HG02870 (cell line): ENCODE results near the gene FYCO1.

ENCODE experiments used
- ATAC-seq: cut with Tn5 transposase; IDR thresholded peaks from one replicate; pipeline ENCODE4 v1.9.1; 2021; ENCODE audit warnings: mild to moderate bottlenecking, moderate library complexity; ENCODE audit not compliant: unreplicated experiment

Gene FYCO1

DNA sequence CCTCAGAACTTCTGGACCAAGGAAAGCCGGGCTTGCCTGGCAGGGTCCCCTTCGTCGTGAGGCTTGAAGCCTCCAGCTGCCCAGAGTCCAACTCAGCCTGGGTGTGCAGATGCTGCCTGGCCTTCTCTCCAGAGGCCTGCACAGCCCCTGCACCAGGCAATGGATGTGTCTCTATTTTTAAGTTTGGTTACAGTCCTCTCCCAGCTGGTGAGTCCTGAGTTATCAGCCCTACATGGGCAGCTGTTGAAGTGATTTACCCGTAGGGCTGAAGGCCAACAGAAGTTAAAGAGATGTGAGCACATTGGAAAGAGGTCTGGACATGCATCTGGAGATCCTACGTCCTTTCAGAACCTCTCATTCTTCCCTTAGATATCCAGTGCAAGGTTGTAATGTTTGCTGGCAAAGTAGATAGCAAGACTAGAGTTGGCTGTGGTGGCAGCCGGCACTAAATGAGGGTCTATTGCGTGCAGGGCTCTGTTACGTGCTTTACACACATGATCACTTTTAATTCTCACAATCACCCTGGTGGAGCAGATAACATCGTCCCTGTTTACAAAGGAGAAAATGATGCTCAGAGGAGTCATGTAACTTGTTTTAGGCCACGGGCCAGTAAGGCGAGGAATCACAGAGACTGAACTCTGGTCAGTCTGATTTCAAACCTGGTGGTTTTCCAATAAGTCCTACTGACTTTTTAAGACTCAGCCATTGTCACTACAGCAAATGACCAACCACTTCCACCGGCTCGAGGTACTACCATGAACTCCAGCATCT lies 9.9 kb downstream of the FYCO1 start:
- no peak for ATAC-seq

DNA sequence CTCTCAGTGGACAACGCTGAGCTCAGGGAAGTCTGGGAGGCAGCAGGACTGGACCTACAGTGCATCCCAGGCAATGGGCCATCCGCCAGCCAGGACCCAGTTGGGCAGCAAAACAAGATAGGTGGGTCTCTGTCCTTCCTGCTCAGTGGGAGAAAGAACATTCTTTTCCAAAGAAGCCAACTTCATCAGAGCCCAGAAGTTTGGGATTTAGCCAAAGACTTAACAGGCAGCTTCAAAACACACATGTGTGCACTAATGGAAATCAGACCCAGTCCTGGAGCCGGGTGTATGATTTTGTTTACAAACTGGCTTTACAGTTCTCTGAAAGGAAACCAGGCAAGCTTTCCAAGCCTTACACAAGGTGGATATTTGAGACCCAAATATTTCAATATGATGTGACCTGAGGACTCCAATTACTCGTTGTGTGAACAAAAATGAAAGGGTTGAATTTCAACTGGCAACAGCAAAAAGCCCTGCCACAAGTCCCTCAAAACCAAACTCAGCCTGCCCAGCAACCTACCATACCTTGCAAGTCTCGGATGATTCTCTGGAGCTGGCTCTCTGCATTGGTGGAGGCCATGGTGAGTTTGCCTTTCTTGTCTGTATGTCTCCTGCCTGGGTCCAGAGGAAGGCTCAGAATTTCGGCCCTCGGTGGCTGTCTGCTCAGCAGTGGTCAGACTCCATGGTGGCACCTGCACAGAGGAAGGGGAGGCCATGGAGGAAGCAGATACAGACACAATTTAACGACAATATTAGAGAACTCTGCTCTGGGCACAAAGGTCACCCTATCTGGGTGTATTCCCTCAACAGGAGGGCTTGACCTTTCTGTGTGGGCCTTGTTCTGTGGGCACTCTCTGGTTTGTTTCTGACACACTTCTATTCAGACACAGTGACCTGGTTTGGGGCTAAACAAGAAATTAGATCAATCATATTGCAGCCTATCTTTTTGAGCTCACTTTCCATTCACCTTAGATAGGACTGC lies 11.0 kb downstream of the FYCO1 start:
- no peak for ATAC-seq

DNA sequence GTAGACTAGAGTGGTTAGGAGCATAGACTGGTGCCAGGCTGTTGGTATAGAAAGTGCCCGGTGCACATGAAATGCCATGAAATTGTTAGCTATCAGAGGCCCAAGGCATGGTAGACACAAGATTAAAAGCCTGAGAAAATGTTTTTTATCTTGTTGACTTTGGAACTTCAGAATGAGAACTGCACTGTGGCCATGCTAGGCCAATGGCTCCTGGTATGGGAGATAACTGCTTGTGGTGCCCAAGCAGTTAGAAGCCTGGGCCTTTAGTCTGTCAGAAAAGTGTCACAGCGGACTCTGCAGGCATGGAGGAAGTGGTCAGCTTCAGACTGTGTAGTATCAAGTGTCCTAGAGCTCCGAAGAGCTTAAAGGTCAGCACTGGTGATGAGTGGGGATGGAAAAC lies 11.9 kb downstream of the FYCO1 start:
- no peak for ATAC-seq

DNA sequence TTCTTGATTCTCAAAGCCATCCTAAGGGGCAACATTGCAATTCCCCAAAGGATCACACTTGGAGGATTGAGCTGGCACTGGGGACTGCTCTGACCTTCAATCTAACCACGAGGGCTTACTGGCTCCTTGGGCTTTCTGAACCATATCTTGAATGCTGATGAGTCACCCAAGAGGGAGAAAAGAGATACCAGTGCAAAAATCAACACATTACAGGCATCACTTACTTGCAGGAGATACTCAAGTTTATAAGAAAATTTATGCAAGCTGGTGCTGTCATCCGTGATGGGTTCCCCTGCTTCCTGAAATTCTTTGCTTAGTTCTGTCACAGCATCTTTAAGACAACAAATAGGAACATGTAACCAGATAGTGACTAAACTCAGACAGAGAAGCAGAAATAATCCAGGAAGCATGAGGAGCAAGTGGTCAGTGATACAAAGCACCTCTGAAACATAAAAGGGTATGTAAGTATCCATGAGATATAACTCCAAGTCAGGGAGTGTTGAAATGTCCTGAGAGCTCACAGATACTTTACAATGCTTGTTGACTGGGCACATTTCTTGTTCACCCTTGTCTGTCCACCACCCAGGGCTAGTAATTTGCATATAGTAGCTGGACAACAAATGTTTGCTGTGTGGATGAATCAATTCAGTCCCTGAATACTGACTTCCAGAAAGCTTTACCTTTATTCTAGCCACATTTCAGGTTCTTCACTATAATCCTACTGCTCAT lies 14.1 kb downstream of the FYCO1 start:
- no peak for ATAC-seq

DNA sequence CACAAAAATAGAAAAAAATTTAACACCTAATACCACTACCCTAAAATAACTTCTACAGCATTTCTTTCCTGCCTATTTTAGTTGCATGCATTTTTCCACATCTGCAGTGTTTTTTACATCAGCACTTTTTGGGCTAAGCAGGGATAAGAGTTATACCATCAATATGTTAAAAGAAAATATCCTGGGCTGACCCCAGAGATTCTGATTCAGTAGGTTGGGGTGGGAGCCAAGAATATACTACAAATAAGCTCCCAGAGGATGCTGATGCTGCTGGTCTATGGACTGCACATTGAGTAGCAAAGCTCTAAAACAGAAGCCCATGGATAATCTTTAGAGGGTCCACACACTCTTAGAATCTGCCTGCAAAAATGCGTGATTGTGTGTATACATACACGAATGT lies 14.8 kb downstream of the FYCO1 start:
- no peak for ATAC-seq

DNA sequence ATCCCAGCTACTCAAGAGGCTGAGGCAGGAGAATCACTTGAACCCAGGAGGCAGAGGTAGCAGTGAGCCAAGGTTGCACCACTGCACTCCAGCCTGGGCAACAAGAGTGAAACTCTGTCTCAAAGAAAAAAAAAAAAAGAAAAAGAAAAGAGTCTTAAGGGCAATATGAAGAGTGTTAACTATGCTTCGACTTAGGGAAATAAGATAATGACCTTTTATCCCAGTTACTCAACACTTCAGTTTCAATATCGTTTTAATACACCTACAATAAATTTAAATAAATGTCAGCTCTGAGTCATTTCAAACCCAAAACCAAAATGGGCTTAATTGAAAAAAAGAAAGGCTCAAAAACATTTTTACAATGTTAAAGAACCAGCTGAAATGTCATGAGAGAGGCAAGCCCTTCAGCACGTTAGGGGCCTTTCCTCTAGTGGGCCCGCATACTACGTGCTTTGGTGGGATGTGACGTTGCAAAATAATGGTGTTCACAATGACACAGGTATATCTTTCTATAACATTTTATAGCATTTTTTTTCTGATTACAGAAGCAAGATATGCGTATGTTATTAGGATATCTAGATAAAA lies 15.3 kb downstream of the FYCO1 start:
- ATAC-seq: no peak

DNA sequence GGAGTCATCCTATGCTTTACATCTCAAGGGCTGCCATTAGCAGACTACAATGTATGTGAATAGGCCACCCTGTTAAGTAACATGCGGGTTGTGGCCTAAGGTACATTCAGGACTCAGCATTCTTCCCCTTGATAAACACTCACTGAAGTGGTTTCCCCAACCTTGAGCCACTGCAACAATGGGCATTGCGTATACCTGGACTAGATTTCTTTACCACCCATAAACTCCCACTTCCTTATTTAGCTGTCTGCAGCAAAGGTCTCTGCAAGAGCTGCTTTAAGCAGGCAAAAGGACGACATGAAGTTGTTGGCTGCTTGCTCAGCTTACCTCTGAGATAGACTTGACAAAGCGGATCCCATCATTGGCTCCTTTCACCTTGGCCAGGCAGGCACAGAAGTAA lies 16.2 kb downstream of the FYCO1 start:
- ATAC-seq: no peak

DNA sequence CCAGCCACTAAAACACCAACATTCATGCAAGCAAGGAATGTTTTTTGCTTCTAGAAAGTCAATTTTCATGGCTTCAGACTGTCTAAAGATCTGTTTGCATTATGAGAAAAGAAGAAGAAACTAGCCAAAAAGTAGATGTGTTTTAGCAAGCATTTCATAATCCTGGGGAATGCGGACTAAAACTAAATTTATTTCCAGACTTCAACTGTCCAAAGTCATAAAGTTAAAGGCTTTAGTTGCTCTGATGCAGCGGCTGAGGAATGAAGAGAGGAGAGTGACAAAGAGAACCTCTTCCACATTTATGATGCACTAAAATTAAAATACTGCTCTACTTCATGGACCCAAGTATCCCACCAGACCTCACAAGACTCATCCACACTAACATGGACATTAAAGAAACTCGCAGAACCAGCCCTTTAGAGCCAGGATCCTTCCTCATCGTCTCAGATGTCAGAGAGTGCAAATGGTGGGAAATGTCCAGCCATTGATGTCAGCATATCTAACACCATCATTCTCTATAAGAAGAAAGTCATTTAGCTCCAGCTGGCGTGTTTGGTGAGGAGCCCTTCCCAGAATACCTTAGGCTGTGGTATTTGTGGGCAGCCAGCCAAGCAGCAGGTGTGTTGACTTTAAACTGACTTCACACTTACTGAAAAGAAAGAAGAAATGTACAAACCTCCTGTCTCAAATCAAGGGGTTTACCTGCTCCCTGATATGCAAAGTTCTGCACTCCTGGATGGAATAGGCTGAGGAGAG lies 17.4 kb downstream of the FYCO1 start:
- no peak for ATAC-seq

DNA sequence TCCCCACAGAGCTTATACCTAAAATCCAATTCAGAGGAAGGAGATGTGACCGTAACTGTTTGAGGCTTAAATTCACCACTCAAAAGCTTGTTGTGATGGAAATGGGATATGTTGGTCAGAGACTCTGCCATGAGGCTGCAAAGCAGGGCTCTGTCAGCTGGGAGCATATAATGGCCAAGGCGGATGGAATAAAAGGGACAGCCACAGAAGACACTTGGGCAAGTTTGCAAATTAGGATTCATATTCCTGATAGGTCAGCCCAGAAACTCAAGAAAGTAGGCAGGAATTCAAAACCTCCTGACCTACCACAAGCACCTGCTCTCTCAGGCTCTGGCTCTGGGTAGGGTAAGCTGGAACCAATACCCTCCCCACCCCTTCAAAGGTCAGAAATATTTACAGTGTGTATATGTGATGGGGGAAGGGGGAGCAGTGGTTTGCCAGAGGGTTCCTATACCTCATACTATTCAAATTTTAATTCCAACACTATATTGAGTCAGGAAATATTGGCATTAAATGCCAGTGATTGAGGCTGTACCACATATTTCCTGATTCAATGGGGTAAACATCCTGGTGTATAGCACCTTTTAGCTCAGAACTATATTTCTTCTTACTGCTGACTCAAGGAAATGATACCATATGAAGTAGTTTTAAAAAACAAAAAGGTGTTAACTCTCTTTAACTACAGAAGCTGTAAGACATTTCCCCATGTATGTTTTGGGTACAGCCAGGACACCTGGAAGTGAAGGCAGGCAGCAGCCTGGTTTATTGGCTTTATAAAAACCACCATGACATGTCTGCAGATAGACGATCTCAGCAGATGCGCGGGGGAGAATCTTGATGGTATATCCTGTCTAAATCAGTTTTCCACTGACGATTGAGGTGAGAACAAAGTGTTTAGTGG lies 19.2 kb downstream of the FYCO1 start:
- ATAC-seq: no peak

DNA sequence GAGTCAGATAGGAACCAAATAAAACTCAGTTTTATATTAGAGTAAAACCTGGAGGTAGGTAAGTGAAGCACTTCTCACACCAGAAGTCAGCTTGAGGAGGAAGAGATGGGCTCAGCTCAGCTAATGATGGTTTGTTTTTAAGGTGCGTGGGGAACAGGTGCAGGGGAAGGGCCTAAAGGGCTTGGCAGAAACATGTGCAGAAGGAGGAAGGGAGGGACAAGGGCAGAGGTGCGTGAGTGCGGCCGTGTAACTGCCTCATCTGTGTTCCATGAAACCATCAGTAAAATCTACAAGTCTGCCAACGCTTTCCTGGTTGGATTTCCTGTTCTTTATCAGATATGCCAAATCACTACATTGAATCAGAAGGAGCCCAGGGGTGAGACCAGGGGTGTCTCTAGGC lies 19.9 kb downstream of the FYCO1 start:
- no peak for ATAC-seq

DNA sequence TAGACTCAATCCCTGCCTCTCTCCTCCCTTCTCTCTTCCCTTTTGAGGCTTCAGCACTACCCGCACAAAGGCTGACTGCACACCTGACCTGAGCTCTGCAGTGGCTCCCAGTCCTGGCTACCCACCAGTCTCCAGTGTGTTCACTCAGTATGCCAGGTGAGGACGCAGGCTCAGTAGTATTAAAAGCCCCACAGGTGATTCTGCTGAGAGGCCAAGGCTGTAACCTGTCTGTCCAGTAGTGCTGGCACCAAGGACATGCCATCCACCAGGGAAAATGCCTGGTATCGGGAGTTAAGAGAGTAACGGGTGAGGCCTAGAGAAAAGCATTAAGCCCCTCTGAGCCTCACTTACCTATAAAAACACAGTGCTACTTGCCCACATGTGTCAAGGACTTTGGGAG lies 20.9 kb downstream of the FYCO1 start:
- no peak for ATAC-seq

DNA sequence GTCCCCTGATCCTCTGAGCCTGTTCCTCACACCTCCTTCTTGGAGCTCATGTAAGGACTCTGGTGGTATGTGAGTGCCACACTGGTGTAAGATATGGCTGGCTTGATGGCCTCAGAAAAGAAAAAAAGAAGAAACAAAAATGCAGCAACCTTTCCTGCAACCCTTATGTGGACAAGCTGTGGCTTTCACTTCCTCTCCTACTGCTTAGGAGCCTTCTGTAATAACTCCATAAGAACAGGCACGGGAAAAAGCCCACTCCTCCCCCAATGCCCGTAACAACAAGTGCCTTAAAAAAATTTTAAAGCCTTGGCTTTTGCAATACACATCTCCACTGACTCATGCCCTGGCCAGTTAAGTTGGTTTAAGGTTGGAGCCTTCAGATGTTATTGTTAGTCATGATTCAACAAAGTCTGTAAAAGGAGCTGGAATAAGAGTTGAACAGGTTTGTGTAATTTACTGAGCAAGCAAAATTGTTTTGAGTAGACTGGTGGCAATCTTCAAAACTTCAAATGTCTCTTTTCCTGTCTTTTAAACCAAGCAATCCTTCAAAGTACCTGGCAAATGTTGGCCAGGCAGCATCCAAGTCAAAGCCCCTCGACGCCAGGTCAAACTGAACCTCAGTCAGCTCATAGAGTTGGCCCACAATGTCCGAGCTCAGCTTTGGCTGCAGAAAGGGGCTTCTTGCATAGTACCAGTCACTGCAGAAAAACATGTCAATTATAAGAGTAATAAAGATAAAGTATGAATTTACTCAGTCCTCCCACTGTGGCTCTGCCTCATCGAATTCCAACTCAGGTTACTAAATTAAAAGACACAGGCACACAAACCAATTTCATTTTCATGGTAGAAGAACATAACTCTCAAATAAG lies 22.9 kb downstream of the FYCO1 start:
- ATAC-seq: no peak

DNA sequence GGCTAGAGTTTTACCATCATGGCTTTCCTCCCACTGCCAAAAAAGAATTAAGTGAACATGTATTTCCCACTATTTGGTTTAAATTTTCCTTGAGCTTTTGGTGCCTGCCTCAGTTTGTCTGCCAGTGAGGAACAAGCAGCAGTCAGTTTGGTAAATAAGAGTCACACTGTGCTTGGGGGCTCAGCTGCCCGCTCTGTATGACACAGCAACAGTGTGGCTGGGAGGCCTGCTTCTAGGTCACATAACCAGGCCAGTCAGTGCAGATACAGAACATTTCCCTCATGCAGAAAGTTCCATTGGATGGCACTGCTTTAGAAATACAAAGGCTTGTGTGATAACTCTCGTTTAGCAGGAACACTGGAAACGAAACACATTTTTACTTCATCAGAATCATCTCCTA lies 25.7 kb downstream of the FYCO1 start:
- no peak for ATAC-seq

DNA sequence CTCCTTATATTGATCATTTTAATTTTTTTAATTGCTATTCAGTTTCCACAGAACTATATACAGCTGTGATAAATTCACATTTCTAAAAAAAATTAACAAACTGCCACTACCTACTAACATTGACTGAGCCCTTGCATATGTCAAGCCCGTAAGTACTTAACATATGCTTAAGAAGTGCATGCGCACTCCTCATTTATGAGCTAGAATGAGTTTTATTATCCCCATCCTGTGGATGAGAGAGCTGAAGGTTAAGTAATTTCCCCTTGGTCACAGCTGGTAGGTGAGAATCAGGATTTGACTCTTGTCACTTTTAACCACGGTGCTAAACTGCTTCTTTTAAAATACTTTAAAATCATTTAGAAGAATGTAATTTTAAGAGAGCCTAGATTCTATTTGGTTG lies 26.5 kb downstream of the FYCO1 start:
- ATAC-seq: no peak

DNA sequence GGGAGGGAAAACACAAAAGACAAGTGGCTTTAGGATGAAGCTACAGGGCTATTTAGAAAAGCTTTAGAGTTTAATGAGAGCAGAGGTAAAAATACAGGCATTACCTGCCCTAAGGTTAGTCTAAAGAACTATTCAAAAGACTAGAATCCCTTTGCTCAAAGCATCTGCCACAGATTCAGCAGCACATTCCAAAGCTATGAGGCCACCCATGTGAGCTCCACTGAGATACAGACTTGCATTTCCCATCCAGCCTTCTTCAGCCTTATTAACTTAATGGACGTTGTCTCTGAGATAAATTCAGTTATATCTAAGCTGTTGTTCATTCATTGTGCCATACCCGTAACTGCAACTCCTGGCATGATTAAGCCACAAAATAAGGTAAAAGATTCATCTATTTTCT lies 26.9 kb downstream of the FYCO1 start:
- ATAC-seq: no peak

DNA sequence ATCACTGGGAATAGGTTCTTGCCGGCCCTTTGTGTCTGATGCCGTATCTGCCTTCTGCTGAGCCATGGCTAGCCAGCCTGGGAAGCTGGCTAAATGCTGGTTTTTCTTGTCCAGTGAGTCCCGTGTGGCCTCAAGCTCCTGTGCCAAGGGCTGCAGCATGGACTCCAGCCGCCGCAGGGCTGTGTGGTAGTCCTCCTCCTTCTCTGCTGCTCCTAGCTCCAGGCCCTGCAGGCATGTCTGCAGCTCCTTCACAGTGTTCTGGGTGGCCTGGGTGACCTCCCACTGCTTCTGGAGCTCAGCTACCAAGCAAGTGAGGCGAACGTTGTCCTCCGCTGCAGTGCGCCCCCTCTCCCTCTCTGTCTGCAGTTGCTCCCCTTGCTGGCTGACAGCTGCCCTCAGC lies 27.5 kb downstream of the FYCO1 start:
- no peak for ATAC-seq

DNA sequence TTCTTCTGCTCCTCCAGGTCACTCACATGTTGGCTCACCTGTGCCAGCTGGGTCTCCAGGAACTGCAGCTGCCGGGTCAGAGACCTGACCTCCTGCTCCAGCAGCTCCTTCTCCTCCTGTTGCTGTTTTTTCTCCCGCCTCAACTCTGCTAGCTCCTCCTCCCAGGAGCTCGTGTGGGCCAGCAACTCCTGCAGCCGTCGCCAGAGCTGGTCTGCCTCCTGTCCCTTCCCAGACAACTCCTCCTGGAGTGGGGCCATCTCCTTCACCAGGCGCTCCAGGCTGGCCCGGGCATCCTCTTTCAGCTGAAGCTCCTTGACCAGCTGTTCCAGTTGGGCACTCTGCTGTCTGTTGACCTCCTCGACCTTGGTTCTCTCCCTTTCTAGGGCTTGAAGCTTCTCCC lies 27.9 kb downstream of the FYCO1 start:
- no peak for ATAC-seq

DNA sequence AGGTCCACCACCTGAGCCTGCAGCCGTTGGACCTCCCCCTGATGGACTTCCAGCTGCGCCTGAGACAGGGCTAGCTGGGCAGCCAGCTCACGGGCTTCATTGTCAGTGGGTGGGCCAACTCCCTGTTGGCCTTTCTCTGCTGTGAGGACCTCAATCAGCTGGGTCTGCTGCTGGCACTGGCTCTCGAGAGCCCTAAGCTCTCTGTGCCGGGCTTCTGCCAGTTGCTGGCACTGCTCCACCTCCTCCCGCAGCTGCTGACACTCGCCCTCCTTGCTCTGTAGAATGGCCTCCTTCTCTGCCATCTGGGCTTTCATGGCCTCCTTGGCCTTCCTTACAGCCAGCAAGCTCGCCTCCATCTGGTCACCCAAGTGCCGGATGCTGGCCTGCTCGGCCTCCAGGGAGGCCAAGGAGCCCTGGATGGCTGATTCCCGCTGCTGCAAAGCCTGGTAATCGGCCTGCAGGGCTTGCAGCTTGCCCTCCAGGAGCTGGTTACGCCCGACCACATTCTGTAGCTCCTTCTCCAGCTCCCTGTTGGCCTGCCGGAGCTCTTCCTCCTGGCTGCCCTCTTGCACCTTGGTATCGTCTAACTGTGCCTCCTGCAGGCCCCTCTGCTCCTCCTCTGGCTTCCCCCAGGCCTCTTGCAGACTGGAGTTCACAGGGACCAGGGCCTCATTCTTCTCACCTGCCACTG lies 28.5 kb downstream of the FYCO1 start:
- no peak for ATAC-seq
